Loucy (cell line): ENCODE results near the gene EEF1G.

ENCODE experiments used
- H2AFZ ChIP-seq: fragments of 200-600 bp; sonication (generic); 2 replicates; pipeline ENCODE4 v1.6.0; 2016; ENCODE audit warnings: antibody characterized with exemption, mild to moderate bottlenecking, low read length, moderate library complexity
- H3F3A ChIP-seq: fragments of 200-600 bp; 2 replicates; pipeline ENCODE4 v1.6.0; 2016; ENCODE audit warnings: antibody characterized with exemption, low read depth, mild to moderate bottlenecking
- H3K27me3 ChIP-seq: fragments of 200-600 bp; sonication (generic); 2 replicates; pipeline ENCODE4 v1.6.1; 2014; ENCODE audit warnings: low read length, mild to moderate bottlenecking; ENCODE audit not compliant: insufficient read depth, poor library complexity, severe bottlenecking
- H3K36me3 ChIP-seq: fragments of 200-600 bp; sonication (generic); 2 replicates; pipeline ENCODE4 v1.6.1; 2016; ENCODE audit warnings: low read length; ENCODE audit not compliant: insufficient read depth
- H3K4me1 ChIP-seq: fragments of 200-600 bp; sonication (generic); 2 replicates; pipeline ENCODE4 v1.5.1; 2014; ENCODE audit warnings: low read length, mild to moderate bottlenecking; ENCODE audit not compliant: insufficient read depth, poor library complexity, severe bottlenecking
- H3K4me2 ChIP-seq: fragments of 200-600 bp; sonication (generic); 2 replicates; pipeline ENCODE4 v1.6.0; 2014; ENCODE audit warnings: antibody characterized with exemption, low read length, low read depth, mild to moderate bottlenecking; ENCODE audit not compliant: poor library complexity, severe bottlenecking
- H3K4me3 ChIP-seq: fragments of 200-600 bp; sonication (generic); 2 replicates; pipeline ENCODE4 v1.5.1; 2014; ENCODE audit warnings: low read length, mild to moderate bottlenecking, mixed read lengths; ENCODE audit not compliant: poor library complexity, severe bottlenecking
- H3K79me2 ChIP-seq: fragments of 200-600 bp; sonication (generic); 2 replicates; pipeline ENCODE4 v1.6.1; 2014; ENCODE audit warnings: low read length; ENCODE audit not compliant: insufficient read depth
- H3K9ac ChIP-seq: fragments of 200-600 bp; sonication (generic); 2 replicates; pipeline ENCODE4 v1.6.0; 2014; ENCODE audit warnings: mild to moderate bottlenecking, low read depth, low read length, moderate library complexity; ENCODE audit not compliant: poor library complexity, severe bottlenecking
- H3K9me2 ChIP-seq: fragments of 200-600 bp; sonication (generic); replicated peaks from 2 replicates; pipeline ENCODE4 v1.6.1; 2016; ENCODE audit warnings: low read depth, low read length, mixed read lengths
- H3K9me3 ChIP-seq: fragments of 200-600 bp; sonication (generic); 2 replicates; pipeline ENCODE4 v1.6.1; 2014; ENCODE audit warnings: mild to moderate bottlenecking, antibody characterized with exemption, low read length, low read depth; ENCODE audit not compliant: insufficient read depth
- H4K20me1 ChIP-seq: fragments of 200-600 bp; sonication (generic); 2 replicates; pipeline ENCODE4 v1.6.0; 2014; ENCODE audit warnings: antibody characterized with exemption, low read length, mild to moderate bottlenecking; ENCODE audit not compliant: insufficient read depth, poor library complexity, severe bottlenecking
- EZH2phosphoT487 ChIP-seq: fragments of 200-600 bp; IDR thresholded peaks from 2 replicates; pipeline ENCODE4 v1.6.1; 2018; ENCODE audit warnings: antibody characterized with exemption, mild to moderate bottlenecking, moderate library complexity, borderline replicate concordance
- TF ChIP-seq, protein P1 (sequence below): fragments of 200-600 bp; sonication (generic); conservative IDR thresholded peaks from 2 replicates; pipeline ENCODE4 v1.5.1; 2014; ENCODE audit warnings: mild to moderate bottlenecking, antibody characterized with exemption, low read length

Gene EEF1G

DNA sequence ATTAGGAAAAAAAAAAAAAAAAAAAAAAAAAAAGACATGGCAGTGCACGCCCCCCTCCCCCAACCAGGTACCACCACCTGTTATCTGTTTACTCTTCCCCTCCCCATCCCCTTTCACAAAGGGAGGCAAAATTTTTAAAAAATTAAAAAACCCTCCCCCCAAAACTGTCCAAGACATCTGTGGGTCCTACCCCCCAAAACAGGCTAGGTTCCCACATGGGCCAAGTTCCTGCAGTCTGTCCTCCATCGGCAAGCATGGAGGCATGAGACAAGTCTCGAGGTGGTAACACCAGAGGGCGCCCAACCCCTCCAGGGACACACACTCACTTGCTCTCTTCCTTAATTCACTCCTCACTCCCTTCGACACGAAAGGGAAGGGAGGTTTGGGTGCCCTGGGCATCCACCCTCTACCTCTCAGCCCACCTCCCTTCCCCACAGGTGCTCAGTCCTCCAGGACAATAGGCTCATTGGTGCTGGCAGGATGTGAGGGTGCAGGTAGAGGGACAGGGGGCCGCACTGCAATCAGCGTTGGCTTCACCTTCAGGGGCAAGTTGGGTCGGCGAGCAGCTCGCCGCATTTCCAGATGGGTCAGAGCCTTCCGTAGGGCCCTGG lies 19.8 kb upstream of the EEF1G start:
- Histone ChIP-seq H3K79me2 (peaks cover 63% of the 10 kb centered on the region), H4K20me1 (peaks cover 36% of the 10 kb centered on the region), H3K9ac (no peak overlapping the region), H3K4me2 (peak overlapping the region; percentile 87), H3K36me3 (peaks cover 52% of the 10 kb centered on the region; the same call in 1 of the 2 replicates), H3F3A (peaks cover 12% of the 10 kb centered on the region), H2AFZ (no peak overlapping the region), H3K27me3 (no peaks in the 10 kb centered on the region), H3K9me3 (no peaks in the 10 kb centered on the region), H3K4me1 (peaks cover 26% of the 10 kb centered on the region), H3K4me3 (peak overlapping the region; percentile 93), H3K9me2 (no peaks in the 10 kb centered on the region)
- TF ChIP-seq, protein P1, sequence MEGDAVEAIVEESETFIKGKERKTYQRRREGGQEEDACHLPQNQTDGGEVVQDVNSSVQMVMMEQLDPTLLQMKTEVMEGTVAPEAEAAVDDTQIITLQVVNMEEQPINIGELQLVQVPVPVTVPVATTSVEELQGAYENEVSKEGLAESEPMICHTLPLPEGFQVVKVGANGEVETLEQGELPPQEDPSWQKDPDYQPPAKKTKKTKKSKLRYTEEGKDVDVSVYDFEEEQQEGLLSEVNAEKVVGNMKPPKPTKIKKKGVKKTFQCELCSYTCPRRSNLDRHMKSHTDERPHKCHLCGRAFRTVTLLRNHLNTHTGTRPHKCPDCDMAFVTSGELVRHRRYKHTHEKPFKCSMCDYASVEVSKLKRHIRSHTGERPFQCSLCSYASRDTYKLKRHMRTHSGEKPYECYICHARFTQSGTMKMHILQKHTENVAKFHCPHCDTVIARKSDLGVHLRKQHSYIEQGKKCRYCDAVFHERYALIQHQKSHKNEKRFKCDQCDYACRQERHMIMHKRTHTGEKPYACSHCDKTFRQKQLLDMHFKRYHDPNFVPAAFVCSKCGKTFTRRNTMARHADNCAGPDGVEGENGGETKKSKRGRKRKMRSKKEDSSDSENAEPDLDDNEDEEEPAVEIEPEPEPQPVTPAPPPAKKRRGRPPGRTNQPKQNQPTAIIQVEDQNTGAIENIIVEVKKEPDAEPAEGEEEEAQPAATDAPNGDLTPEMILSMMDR, result peak; percentile 89
- no peak for TF ChIP-seq EZH2phosphoT487

DNA sequence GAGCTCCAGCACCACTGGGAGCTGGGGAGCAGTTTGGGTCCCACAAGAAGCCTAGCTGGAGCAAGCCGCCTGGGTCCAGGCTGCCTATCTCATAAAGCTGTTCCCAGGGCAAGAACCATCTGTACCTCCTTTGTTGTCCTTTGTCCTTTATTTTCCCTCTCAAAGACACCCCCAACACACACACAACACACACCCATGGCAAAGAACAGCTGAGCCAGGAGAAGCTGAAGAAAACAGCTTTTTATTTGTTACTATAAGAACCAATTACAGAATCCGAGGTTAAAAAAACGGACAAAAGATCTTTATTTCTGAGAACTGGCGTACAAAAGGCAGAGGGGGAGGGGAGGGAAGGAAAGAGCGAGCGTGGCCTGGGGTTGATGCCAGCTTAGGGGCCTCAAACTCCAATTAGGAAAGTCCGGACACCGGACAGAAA lies 19.3 kb upstream of the EEF1G start:
- Histone ChIP-seq H4K20me1 (peaks cover 30% of the 10 kb centered on the region), H3K9ac (peak overlapping the region; percentile 78), H3K4me1 (peaks cover 21% of the 10 kb centered on the region), H3K9me2 (no peaks in the 10 kb centered on the region), H3F3A (peaks cover 12% of the 10 kb centered on the region), H3K9me3 (no peaks in the 10 kb centered on the region), H3K27me3 (no peaks in the 10 kb centered on the region), H3K36me3 (peaks cover 48% of the 10 kb centered on the region; the same call in 1 of the 2 replicates), H3K79me2 (peaks cover 63% of the 10 kb centered on the region), H3K4me3 (peak overlapping the region; percentile 93), H3K4me2 (peak overlapping the region; percentile 87), H2AFZ (no peak overlapping the region)
- TF ChIP-seq EZH2phosphoT487, result no peak
- TF ChIP-seq, protein P1, result no peak

DNA sequence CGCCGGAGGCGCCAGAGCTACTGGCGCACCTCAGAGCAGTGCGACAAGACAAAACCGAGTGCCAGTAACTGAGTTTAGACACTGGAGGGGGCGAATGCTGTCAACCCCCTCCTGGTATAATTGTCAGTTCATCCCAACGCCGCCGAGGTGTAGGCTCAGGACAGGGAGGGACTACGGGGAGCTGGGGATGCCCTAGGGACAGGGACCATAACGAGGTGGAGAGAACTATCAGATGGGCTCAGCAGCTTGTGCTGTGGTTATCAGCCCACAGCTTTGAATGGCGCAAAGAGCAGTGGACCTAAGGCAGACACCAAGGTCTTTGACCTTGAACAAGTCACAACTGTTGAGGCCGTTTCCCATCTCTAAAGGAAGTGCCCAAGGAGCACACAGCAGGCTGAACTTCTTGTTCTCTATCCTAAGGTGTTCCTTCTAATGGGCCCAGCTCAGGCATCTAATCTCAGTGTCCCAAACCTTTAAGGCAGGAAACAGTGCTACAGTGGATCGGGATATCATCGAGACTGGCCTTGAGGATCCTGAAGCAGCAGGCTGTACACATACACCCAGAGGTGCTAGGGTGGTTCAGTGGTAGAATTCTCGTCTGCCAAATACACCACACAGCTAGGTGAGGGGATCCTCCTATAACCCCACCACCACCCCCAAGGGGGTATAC lies 18.6 kb upstream of the EEF1G start:
- peaks cover 40% of the 10 kb centered on the region; the same call in 1 of the 2 replicates for H3K36me3 ChIP-seq
- peak overlapping the region; percentile 68 for H2AFZ ChIP-seq
- no peak for TF ChIP-seq EZH2phosphoT487
- TF ChIP-seq, protein P1, result no peak
- peaks cover 12% of the 10 kb centered on the region for H3F3A ChIP-seq
- peaks cover 26% of the 10 kb centered on the region for H3K4me1 ChIP-seq
- H4K20me1 ChIP-seq, result peaks cover 23% of the 10 kb centered on the region
- peak overlapping the region; percentile 93 for H3K4me3 ChIP-seq
- H3K9me3 ChIP-seq, result no peaks in the 10 kb centered on the region
- peak overlapping the region; percentile 78 for H3K9ac ChIP-seq
- no peaks in the 10 kb centered on the region for H3K9me2 ChIP-seq
- peak overlapping the region; percentile 87 for H3K4me2 ChIP-seq
- peaks cover 63% of the 10 kb centered on the region for H3K79me2 ChIP-seq
- no peaks in the 10 kb centered on the region for H3K27me3 ChIP-seq
